Measurements from ENCODE around the gene GALNTL6.

Gene GALNTL6

DNA sequence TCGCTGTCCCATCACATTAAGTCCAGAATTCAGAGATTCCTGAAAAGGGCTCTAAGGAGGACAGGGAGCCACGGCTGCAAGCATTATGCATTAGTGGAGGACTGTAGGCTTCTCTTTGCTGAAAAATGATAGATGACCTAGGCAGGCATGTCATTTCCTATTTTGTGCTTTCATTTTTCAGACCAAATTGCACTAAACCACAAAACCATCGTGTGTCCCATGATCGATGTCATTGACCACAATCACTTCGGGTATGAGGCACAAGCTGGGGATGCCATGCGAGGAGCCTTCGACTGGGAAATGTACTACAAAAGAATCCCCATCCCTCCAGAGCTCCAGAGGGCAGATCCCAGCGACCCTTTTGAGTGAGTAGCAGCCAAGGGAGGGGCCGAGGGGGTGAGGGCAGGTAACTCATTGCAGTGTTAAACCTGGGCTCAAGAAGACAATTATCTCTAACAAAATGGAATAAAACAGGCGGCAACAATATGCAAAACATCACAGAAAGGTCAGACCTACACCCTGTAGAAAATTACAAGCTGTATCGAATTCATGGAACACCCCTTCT is 1000.2 kb downstream of the GALNTL6 start:
- DNase-seq (ENCODE audit: low spot score): no peak
- TF ChIP-seq, protein P1, sequence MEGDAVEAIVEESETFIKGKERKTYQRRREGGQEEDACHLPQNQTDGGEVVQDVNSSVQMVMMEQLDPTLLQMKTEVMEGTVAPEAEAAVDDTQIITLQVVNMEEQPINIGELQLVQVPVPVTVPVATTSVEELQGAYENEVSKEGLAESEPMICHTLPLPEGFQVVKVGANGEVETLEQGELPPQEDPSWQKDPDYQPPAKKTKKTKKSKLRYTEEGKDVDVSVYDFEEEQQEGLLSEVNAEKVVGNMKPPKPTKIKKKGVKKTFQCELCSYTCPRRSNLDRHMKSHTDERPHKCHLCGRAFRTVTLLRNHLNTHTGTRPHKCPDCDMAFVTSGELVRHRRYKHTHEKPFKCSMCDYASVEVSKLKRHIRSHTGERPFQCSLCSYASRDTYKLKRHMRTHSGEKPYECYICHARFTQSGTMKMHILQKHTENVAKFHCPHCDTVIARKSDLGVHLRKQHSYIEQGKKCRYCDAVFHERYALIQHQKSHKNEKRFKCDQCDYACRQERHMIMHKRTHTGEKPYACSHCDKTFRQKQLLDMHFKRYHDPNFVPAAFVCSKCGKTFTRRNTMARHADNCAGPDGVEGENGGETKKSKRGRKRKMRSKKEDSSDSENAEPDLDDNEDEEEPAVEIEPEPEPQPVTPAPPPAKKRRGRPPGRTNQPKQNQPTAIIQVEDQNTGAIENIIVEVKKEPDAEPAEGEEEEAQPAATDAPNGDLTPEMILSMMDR (IDR thresholded peaks at IDR 0.05; ENCODE audit: borderline replicate concordance, control extremely low read depth, extremely low read depth, insufficient read depth, missing control alignments): no peak
- in situ Hi-C loops (cut with MboI; ENCODE audit: low sequenced_read_pairs, unreplicated experiment): no loop called here

DNA sequence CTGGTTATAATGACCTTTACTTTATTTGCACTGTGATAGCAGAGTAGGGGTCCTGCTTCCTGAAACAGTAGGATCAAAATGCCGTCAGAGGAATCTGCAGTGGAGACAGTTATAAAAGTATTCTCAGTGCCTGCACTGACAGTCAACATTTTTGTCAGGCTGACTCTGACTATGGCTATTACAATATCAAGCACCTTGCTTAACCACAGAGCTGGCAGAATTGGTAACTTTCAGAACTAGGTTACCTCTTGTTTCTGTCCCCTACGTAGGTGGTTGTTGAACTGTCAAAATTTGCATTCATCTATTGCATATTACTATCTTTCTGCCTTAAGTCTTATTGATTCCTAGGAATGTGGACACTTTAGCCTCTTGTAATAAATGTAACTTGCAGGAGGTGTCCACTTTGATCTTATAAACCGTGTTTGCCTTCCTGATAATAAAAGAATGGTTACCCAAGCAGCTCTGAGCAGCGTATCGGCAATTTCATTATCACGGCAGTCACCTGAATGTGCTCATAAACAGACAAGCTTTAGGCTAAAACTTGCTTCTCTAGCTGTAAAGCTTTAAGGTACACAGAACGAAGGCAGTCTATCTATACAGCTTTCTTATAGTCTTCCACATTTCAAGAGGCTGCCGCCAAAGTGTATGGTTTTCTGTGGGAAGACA is 1002.4 kb downstream of the GALNTL6 start:
- DNase-seq (ENCODE audit: low spot score): no peak
- in situ Hi-C loops (cut with MboI; ENCODE audit: low sequenced_read_pairs, unreplicated experiment): no loop called here
- TF ChIP-seq, protein P1 (IDR thresholded peaks at IDR 0.05; ENCODE audit: borderline replicate concordance, control extremely low read depth, extremely low read depth, insufficient read depth, missing control alignments): no peak

DNA sequence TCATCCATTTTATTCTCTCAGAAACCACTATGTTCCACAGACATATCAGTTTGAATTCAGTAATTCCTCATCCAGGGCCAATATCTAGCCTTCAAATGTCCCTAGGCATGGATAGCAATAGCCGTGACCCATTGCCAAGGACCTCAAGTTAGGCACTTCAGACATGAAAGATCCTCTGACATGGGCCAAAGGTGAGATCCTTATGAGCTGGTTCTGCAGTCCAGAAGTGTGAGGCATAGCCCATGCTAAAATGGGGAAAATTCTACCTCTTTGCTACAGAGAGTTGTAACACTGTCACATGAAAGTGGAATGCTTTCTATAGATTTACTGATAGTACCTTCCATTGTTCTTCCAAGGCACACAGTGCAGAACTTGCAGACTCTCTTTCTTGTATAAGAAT is 1005.7 kb downstream of the GALNTL6 start:
- in situ Hi-C loops (cut with MboI; ENCODE audit: low sequenced_read_pairs, unreplicated experiment): no loop called here
- no peak for DNase-seq (ENCODE audit: low spot score)
- TF ChIP-seq, protein P1 (IDR thresholded peaks at IDR 0.05; ENCODE audit: borderline replicate concordance, control extremely low read depth, extremely low read depth, insufficient read depth, missing control alignments): no peak

DNA sequence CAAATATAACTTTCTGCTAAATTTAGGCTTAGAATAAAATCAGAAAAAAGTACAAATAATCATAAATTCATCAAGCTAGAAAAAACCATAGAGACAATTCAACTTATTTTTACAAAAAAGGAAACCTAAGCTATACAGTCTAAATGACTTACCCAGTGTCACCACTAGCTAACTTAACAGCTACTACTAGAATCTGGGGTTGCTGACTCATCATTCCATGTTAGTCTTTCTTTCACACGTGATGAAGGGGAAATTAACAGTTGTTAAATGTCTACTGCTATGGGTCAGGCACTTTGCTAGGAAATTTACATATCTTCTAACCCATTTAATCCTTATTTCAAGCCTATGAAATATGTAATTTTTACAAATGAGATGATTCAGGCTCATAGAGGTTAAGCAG is 1006.1 kb downstream of the GALNTL6 start:
- TF ChIP-seq, protein P1 (IDR thresholded peaks at IDR 0.05; ENCODE audit: borderline replicate concordance, control extremely low read depth, extremely low read depth, insufficient read depth, missing control alignments): no peak
- in situ Hi-C loops (cut with MboI; ENCODE audit: low sequenced_read_pairs, unreplicated experiment): no loop called here
- DNase-seq (ENCODE audit: low spot score): no peak

DNA sequence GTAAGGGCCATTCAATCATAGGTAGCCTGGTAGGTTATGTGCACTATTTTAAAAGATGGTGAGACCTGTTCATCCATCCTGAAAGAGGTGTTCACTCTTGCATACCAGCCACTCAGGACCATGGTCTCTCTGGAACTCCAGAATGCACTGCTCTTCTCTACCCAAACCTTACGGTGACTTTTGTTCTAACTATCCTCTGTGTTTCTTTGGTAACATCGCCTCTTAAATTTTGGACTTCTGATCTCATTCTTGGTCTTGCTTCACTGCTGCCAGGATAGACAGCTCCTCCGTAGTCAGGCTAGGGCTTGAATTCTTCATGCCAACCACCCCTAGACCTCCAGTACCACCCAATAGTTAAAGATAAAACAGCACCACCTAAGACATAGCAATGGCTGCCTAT is 1009.1 kb downstream of the GALNTL6 start:
- TF ChIP-seq, protein P1 (IDR thresholded peaks at IDR 0.05; ENCODE audit: borderline replicate concordance, control extremely low read depth, extremely low read depth, insufficient read depth, missing control alignments): no peak
- in situ Hi-C loops (cut with MboI; ENCODE audit: low sequenced_read_pairs, unreplicated experiment): no loop called here
- DNase-seq (ENCODE audit: low spot score): no peak

DNA sequence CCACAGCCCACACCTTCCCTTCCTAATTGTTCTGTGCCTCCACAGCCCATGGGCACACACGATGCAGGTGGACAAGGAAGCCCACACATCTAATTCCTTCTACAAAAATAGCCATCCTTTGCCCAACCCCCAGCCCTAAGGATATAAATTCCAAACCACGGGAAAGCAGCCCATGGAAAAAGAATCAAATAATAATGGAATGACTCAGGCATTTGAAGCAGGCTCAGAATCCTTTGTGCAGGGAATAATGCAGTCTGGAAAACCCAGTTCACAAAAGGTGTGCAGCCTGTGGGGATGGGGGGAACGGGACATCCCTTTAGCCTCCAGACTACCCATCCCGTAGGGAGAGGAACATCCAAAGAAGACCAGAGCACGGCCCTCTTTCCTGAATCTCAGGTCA is 1013.1 kb downstream of the GALNTL6 start:
- in situ Hi-C loops (cut with MboI; ENCODE audit: low sequenced_read_pairs, unreplicated experiment): no loop called here
- TF ChIP-seq, protein P1 (IDR thresholded peaks at IDR 0.05; ENCODE audit: borderline replicate concordance, control extremely low read depth, extremely low read depth, insufficient read depth, missing control alignments): no peak
- DNase-seq (ENCODE audit: low spot score): no peak

Measured in GM13976 (cell line).